GM12891 (cell line): ENCODE data around the gene CACNA1A.
"Not testable (repeated sequence)": the region's sequence is repeated elsewhere in the genome, so short reads cannot be mapped to it uniquely, and the experiment has no call there.

Experiments
- DNase-seq: peaks from one replicate; pipeline ENCODE4 v3.0.0; 2011; ENCODE audit warnings: low spot score; ENCODE audit not compliant: insufficient read length
- FAIRE-seq: peaks from 2 replicates; lab custom pipeline; 2011; peaks lifted over from hg19 to GRCh38; lab: Jason Lieb, UNC
- PAX5 ChIP-seq: IDR thresholded peaks from 2 replicates; pipeline ENCODE4 v1.6.1; 2011; ENCODE audit warnings: low read length, moderate library complexity, mild to moderate bottlenecking; ENCODE audit not compliant: insufficient read depth, severe bottlenecking
- POLR2A ChIP-seq: IDR thresholded peaks from 2 replicates; pipeline ENCODE4 v1.6.1; 2011; ENCODE audit warnings: low read depth, low read length, control low read depth
- POLR2AphosphoS5 ChIP-seq: IDR thresholded peaks from 2 replicates; pipeline ENCODE4 v1.6.1; 2011; ENCODE audit warnings: low read depth, low read length, control low read depth
- POU2F2 ChIP-seq: IDR thresholded peaks from 2 replicates; pipeline ENCODE4 v1.6.1; 2011; ENCODE audit warnings: low read depth, mild to moderate bottlenecking, control low read depth, low read length, moderate library complexity
- SPI1 ChIP-seq: IDR thresholded peaks from 2 replicates; pipeline ENCODE4 v1.6.1; 2011; ENCODE audit warnings: low read depth, low read length, control low read depth
- TAF1 ChIP-seq: IDR thresholded peaks from 2 replicates; pipeline ENCODE4 v1.6.1; 2011; ENCODE audit warnings: low read depth, low read length, control low read depth

Gene CACNA1A

DNA sequence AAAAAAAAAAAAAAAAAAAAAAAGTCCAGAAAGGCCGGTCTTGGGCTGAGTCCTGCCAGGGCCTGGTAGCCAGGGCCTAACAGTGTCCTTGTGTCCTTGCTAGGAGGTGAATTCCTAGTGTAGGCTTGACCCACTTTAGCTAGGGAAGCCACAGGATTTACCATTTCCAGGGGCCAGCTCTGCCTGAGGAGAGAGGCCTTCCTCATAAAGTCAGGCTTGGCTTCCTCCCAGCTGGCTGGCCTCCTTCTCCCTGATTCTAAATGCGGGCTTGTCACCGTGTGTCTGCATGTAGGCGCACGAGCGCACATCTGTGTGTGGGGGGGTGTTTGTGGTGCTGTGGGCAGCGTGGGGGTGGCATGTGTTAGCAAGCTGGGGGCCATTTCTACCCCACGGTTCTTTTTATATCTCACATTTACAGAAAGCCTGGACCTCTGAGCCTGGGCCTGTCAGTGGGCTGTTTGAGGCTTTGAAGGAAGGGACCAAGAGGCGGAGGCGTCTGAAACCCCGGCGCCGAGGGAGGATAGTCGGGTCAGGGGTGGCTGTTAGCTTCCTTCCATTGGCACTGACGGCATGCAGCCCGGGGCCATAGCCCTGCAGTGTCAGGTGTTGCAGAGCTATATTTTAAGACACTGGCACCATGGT, 324.4 kb downstream of the CACNA1A start:
- FAIRE-seq: peak; percentile 92
- TF ChIP-seq POU2F2 (no peak), TAF1 (no peak)
- DNase-seq: no peak

GRCh38 chr19:13178291-13178690, 328.0 kb downstream of the CACNA1A start:
- not testable (repeated sequence) for DNase-seq, FAIRE-seq

DNA sequence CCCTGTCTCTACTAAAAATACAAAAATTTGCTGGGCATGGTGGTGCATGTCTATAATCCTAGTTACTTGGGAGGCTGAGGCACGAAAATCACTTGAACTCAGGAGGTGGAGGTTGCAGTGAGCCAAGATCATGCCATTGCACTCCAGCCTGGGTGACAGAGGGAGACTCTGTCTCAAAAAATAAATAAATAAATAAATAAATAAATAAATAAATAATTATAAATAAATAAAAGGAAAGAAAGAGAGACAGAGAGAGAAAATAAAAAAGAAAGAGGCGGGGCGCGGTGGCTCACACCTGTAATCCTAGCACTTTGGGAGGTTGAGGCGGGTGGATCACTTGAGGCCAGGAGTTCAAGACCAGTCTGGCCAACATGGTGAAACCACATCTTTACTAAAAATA, 328.7 kb downstream of the CACNA1A start:
- FAIRE-seq, DNase-seq: not testable (repeated sequence)

DNA sequence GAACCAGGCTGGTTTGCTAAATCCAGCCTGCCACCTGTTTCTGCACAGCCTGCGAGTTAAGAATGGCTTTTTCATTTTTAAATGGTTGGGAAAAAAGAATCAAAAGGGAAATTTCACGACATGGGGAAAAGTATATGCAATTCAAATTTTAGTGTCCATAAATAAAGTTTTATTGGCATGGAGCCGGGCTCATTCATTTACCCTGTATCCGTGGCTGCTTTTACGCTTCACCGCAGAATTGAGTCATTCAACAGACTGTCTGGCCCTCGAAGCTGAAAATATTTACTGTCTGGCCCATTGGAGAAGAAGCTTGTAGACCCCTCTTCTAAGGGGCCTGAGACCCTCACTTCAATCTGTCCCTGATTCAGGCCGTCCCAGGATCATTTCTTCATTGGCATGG, 329.9 kb downstream of the CACNA1A start:
- TF ChIP-seq TAF1 (no peak), PAX5 (no peak), POU2F2 (no peak), POLR2AphosphoS5 (no peak), SPI1 (no peak), POLR2A (no peak)
- DNase-seq (no peak), FAIRE-seq (no peak)

- TF ChIP-seq POU2F2 (no peak), TAF1 (no peak), SPI1 (no peak), POLR2A (no peak), POLR2AphosphoS5 (no peak), PAX5 (no peak)
- DNase-seq: no peak
- FAIRE-seq: peak; percentile 41
Measured at GRCh38 chr19:13173139-13173737, 333.0 kb downstream of the CACNA1A start.

DNA sequence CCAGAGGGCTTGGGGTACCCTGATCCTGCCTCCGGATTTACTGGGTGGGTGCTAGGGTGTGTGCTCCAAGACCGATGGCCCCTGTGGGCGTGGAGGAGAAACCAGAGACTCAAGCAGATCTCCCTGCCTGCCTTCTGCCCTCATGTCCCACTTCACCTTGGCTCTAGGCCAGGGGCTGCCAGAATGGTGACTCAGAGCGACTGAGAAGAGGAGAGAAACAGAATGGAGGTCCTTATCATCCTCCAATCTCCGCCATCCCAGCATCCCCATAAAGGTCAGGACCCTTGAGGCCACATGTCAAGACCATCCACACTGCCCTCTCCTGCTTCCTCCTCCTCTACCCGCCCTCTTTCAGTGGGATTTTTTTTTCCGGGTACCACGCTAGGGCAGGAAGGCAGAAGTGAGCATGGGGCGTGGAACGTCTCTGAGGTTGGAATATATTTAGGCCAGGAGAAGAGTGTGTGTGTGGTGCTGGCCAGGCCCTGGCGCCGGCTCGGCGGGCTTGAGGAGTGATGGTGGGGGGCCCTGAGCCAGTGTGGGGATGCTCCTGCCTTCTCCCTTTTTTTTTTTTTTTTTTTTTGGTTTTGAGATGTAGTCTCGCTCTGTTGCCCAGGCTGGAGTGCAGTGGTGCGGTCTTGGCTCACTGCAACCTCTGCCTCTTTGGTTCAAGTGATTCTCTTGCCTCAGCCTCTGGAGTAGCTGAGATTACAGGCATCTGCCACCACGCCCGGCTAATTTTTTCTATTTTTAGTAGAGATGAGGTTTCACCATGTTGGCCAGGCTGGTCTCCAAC, 333.7 kb downstream of the CACNA1A start:
- TF ChIP-seq TAF1 (no peak), SPI1 (no peak), POLR2A (no peak), POLR2AphosphoS5 (no peak), POU2F2 (no peak), PAX5 (no peak)
- peak; percentile 60 for FAIRE-seq
- no peak for DNase-seq

DNA sequence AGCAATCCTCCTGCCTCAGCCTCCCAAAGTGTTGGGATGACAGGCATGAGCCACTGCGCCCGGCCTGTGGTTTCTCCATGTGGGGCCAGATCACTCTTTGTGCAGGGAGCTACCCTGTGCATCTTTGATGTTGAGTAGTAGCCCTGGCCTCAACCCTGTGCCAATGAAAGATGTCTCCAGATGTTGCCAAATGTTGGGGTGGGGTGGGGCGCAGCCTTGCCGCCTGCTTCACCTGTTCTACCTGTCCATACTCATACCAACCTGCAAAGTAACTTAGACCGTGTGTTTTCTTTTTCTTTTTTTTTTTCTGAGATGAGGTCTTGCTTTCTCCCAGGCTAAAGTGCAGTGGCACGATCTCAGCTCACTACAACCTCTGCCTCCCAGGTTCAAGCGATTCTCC, 335.1 kb downstream of the CACNA1A start:
- DNase-seq: no peak
- TF ChIP-seq POLR2A (no peak), PAX5 (no peak), POLR2AphosphoS5 (no peak), TAF1 (no peak), POU2F2 (no peak), SPI1 (no peak)
- FAIRE-seq: no peak

DNA sequence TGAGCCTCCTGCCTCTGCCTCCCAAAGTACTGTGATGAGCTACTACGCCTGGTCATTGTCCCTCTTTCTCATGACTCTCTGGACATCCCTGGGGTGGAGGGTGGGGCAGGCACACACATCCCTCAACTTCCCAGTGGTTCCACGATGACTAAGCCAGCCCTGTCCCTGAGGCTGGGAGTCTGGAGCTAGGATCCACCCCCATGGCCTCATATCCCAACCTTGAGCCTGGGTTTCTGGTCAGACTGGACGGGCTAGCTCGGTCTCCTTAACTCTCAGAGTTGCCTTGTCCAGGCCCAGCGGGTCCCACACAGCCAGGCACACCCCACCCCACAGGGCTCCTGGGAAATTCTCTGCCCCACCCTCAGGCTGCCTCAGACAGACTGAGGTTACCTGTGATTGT, 336.5 kb downstream of the CACNA1A start:
- FAIRE-seq (no peak), DNase-seq (no peak)
- TF ChIP-seq PAX5: no peak
- TF ChIP-seq TAF1: no peak
- no peak for TF ChIP-seq POU2F2
- no peak for TF ChIP-seq POLR2A

DNA sequence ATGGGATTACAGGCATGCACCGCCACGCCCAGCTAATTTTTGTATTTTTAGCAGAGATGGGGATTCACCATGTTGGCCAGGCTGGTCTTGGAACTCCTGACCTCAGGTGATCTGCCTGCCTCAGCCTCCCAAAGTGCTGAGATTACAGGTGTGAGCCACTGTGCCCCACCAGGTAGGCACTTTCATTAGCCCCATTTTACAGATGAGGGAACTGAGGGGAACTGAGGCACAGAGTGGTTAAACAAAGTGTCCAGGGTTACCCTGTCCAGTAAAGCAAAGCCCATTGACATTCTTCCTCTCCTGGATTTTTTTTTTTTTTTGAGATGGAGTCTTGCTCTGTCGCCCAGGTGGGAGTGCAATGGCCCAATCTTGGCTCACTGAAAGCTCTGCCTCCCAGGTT, 340.1 kb downstream of the CACNA1A start:
- FAIRE-seq, DNase-seq: not testable (repeated sequence)

DNA sequence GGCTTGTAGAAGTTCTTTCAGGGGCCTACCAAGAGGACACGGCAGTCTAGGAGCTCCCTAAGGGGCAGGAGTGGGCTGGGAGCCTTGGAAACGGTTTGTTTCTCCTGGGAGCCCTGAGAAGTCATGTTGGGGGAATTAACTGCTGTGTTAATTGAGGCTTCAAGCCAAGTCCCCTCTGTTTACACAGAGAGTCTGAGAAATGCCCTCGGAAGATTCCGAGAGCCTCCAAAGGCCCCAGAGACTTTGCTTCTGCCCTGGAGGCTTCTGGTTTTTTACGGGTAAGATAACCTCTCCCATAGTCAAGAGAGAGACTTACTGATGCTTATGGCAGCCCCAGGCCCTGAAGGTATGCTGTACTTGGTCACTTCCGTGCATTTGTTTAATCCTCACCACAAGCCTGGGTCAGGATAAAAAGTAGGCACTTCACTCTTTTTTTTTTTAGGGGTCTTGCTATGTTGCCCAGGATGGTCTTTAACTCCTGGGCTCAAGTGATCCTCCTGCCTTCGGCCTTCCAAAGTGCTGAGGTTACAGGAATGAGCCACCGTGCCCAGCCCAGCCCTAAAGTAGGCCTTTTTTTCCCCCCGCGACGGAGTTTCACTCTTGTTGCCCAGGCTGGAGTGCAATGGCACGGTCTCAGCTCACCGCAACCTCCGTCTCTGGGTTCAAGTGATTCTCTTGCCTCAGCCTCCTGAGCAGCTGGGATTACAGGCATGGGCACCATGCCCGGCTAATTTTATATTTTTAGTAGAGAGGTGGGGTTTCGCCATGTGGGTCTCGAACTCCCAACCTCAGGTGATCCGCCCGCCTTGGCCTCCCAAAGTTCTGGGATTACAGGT, 340.9 kb downstream of the CACNA1A start:
- DNase-seq (no peak), FAIRE-seq (no peak)
- TF ChIP-seq PAX5: no peak
- TF ChIP-seq SPI1: no peak
- TF ChIP-seq TAF1: no peak
- no peak for TF ChIP-seq POLR2AphosphoS5
- TF ChIP-seq POU2F2: no peak
